ENCODE measurements around the gene MTOR.
"Not testable (repeated sequence)": the region's sequence is repeated elsewhere in the genome, so short reads cannot be mapped to it uniquely, and the experiment has no call there.

MTOR gene

DNA sequence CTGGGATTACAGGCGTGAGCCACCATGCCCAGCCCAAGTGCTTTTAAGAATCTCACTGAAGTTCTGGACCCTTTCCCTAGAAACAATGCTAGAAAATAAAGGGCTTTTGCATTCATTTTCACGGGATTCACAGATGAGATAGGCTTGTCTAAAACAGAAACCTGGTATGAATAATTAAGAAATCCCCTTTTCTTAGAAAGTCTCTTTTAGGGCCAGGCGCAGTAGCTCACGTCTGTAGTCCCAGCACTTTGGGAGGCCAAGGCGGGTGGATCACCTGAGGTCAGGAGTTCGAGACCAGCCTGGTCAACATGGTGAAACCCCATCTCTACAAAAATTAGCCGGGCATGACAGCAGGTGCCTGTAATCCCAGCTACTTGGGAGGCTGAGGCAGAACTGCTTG is 189.0 kb downstream of the MTOR start:
- not testable (repeated sequence) for H3K4me3 ChIP-seq (ENCODE audit: low read depth, low read length); H4K12ac ChIP-seq (ENCODE audit: low read depth, low read length); H2BK5ac ChIP-seq (ENCODE audit: low read depth, low read length, poor library complexity); H3K27ac ChIP-seq (ENCODE audit: low read depth, low read length); H3K27me3 ChIP-seq (ENCODE audit: insufficient read depth, low read length); H3K14ac ChIP-seq (ENCODE audit: low read length); H4K8ac ChIP-seq (ENCODE audit: low read depth, low read length); H3K4me1 ChIP-seq (ENCODE audit: control insufficient read depth in 1 of 2, insufficient read depth in 2 of 2, low read length in 2 of 2); H2AFZ ChIP-seq (ENCODE audit: insufficient read depth, low read length, poor library complexity); H3K23ac ChIP-seq (ENCODE audit: low read length); H3K18ac ChIP-seq (ENCODE audit: low read length); H3K79me2 ChIP-seq (ENCODE audit: control insufficient read depth, insufficient read depth, low read length, poor library complexity); H2AK5ac ChIP-seq (ENCODE audit: low read length); H3K9ac ChIP-seq (ENCODE audit: low read length); H3K4me2 ChIP-seq (ENCODE audit: low read length); H3K9me3 ChIP-seq (ENCODE audit: insufficient read depth, low read depth, low read length); H2BK120ac ChIP-seq (ENCODE audit: insufficient read depth, low read length, poor library complexity); H3K4ac ChIP-seq (ENCODE audit: low read depth, low read length); DNase-seq; H3K79me1 ChIP-seq (ENCODE audit: low read length); H2BK12ac ChIP-seq (ENCODE audit: low read length); H4K91ac ChIP-seq (ENCODE audit: low read depth, low read length)
- no CpG with 5 or more reads among the region's 7 CpGs for WGBS (ENCODE audit: extremely low coverage, insufficient coverage, insufficient read length)
- peaks cover 77 to 86% of the 10 kb centered on the region in 2 experiments for H3K36me3 ChIP-seq (ENCODE audit: control insufficient read depth in 1 of 2, insufficient read depth in 2 of 2, low read length in 2 of 2)

- H4K91ac ChIP-seq (ENCODE audit: low read depth, low read length) = no peak overlapping the region
- no peak overlapping the region for H4K12ac ChIP-seq (ENCODE audit: low read depth, low read length)
- H2AK5ac ChIP-seq (ENCODE audit: low read length) = no peak overlapping the region
- H3K27ac ChIP-seq (ENCODE audit: low read depth, low read length) = no peak overlapping the region
- H3K18ac ChIP-seq (ENCODE audit: low read length) = no peak overlapping the region
- no CpG with 5 or more reads among the region's 13 CpGs for WGBS (ENCODE audit: extremely low coverage, insufficient coverage, insufficient read length)
- H3K36me3 ChIP-seq (ENCODE audit: control insufficient read depth in 1 of 2, insufficient read depth in 2 of 2, low read length in 2 of 2) = peaks cover 81 to 90% of the 10 kb centered on the region in 2 experiments
- DNase-seq = no peak
- H3K4me3 ChIP-seq (ENCODE audit: low read depth, low read length) = no peak overlapping the region
- no peaks in the 10 kb centered on the region for H3K4me1 ChIP-seq (ENCODE audit: control insufficient read depth in 1 of 2, insufficient read depth in 2 of 2, low read length in 2 of 2)
- H3K27me3 ChIP-seq (ENCODE audit: insufficient read depth, low read length) = no peaks in the 10 kb centered on the region
- H2BK5ac ChIP-seq (ENCODE audit: low read depth, low read length, poor library complexity) = no peak overlapping the region
- no peak overlapping the region for H3K23ac ChIP-seq (ENCODE audit: low read length)
- no peak overlapping the region for H3K14ac ChIP-seq (ENCODE audit: low read length)
- H3K9ac ChIP-seq (ENCODE audit: low read length) = no peak overlapping the region
- H4K8ac ChIP-seq (ENCODE audit: low read depth, low read length) = no peak overlapping the region
- no peak overlapping the region for H2AFZ ChIP-seq (ENCODE audit: insufficient read depth, low read length, poor library complexity)
- H3K4ac ChIP-seq (ENCODE audit: low read depth, low read length) = no peak overlapping the region
- no peak overlapping the region for H3K4me2 ChIP-seq (ENCODE audit: low read length)
- no peak overlapping the region for H2BK12ac ChIP-seq (ENCODE audit: low read length)
- H3K79me1 ChIP-seq (ENCODE audit: low read length) = no peaks in the 10 kb centered on the region
- H3K9me3 ChIP-seq (ENCODE audit: insufficient read depth, low read depth, low read length) = no peaks in the 10 kb centered on the region
- no peak overlapping the region for H2BK120ac ChIP-seq (ENCODE audit: insufficient read depth, low read length, poor library complexity)
- H3K79me2 ChIP-seq (ENCODE audit: control insufficient read depth, insufficient read depth, low read length, poor library complexity) = no peaks in the 10 kb centered on the region
These were observed 190.0 kb downstream of the MTOR start for GRCh38 chr1:11072216-11072917.

DNA sequence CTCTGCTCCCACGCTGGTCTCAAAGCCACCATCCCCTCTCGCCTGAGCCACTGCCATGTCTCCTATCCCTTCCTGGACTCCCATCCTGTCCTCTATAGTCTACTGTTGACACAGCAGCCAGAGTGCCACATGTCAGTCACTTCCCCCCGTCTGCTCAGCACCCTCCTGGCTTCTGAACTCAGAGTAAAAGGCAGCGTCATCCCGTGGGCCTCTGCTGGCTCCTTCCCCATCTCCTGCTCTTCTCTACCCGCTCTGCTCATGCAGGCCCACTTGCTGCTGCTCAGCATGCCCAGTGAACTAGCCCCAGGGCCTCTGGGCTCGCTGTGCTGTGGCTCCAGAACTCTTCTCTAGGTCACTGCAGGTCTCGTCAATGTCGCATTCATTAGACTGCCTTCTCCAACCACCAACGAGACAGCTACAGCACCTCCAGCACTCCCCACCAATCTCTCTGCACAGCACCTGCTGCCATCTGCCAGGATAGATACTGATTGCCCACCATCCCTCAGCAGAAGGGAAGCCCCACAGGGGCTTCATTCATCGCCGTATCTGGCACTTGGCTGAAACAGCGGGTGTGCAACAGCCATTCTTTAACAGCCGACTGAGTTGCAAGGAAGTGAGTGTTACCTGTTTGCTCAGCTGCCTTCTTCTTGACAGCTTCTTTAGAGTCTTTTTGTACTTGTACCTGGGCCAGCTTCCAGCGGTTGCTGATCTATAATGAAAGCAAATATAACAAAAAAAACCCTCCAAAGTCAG is 190.7 kb downstream of the MTOR start:
- Histone ChIP-seq H3K18ac (ENCODE audit: low read length) (no peak overlapping the region), H2BK5ac (ENCODE audit: low read depth, low read length, poor library complexity) (no peak overlapping the region), H3K23ac (ENCODE audit: low read length) (no peak overlapping the region), H3K27ac (ENCODE audit: low read depth, low read length) (no peak overlapping the region), H3K4me1 (ENCODE audit: control insufficient read depth in 1 of 2, insufficient read depth in 2 of 2, low read length in 2 of 2) (no peaks in the 10 kb centered on the region), H3K9ac (ENCODE audit: low read length) (no peak overlapping the region), H3K9me3 (ENCODE audit: insufficient read depth, low read depth, low read length) (no peaks in the 10 kb centered on the region), H2BK120ac (ENCODE audit: insufficient read depth, low read length, poor library complexity) (no peak overlapping the region), H3K36me3 (ENCODE audit: control insufficient read depth in 1 of 2, insufficient read depth in 2 of 2, low read length in 2 of 2) (peaks cover 76 to 85% of the 10 kb centered on the region in 2 experiments), H3K4ac (ENCODE audit: low read depth, low read length) (no peak overlapping the region), H4K12ac (ENCODE audit: low read depth, low read length) (no peak overlapping the region), H3K4me3 (ENCODE audit: low read depth, low read length) (no peak overlapping the region), H3K79me1 (ENCODE audit: low read length) (no peaks in the 10 kb centered on the region), H3K27me3 (ENCODE audit: insufficient read depth, low read length) (no peaks in the 10 kb centered on the region), H2BK12ac (ENCODE audit: low read length) (no peak overlapping the region), H3K14ac (ENCODE audit: low read length) (no peak overlapping the region), H2AFZ (ENCODE audit: insufficient read depth, low read length, poor library complexity) (no peak overlapping the region), H3K79me2 (ENCODE audit: control insufficient read depth, insufficient read depth, low read length, poor library complexity) (no peaks in the 10 kb centered on the region), H3K4me2 (ENCODE audit: low read length) (no peak overlapping the region), H4K8ac (ENCODE audit: low read depth, low read length) (no peak overlapping the region), H4K91ac (ENCODE audit: low read depth, low read length) (no peak overlapping the region), H2AK5ac (ENCODE audit: low read length) (no peak overlapping the region)
- no CpG with 5 or more reads among the region's 15 CpGs for WGBS (ENCODE audit: extremely low coverage, insufficient coverage, insufficient read length)
- DNase-seq = no peak

DNA sequence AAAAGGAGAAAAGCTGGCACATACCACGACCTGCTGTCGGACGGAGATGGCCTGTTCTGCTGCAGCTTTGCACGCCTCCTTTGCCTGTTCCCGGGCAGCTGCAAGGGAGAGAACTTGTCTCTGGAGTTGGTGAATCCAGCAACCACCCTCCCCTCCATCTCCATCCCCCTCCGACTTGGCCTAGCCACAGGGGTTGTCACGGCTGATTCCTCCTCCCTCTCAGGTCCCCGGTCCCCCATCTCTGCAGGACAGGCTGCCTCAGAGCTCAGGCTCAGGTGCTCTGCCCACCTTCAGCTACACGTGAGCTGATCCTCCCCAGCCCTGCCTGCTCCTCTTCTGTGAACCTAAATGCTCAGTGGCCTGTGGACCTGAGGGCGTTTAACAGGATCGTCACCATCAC is 191.5 kb downstream of the MTOR start:
- Histone ChIP-seq H3K18ac (ENCODE audit: low read length) (no peak overlapping the region), H3K4ac (ENCODE audit: low read depth, low read length) (no peak overlapping the region), H2AFZ (ENCODE audit: insufficient read depth, low read length, poor library complexity) (no peak overlapping the region), H4K91ac (ENCODE audit: low read depth, low read length) (no peak overlapping the region), H2AK5ac (ENCODE audit: low read length) (no peak overlapping the region), H4K12ac (ENCODE audit: low read depth, low read length) (no peak overlapping the region), H3K23ac (ENCODE audit: low read length) (no peak overlapping the region), H3K4me2 (ENCODE audit: low read length) (no peak overlapping the region), H2BK12ac (ENCODE audit: low read length) (no peak overlapping the region), H3K79me2 (ENCODE audit: control insufficient read depth, insufficient read depth, low read length, poor library complexity) (no peaks in the 10 kb centered on the region), H3K4me3 (ENCODE audit: low read depth, low read length) (no peak overlapping the region), H2BK5ac (ENCODE audit: low read depth, low read length, poor library complexity) (no peak overlapping the region), H3K79me1 (ENCODE audit: low read length) (no peaks in the 10 kb centered on the region), H3K27me3 (ENCODE audit: insufficient read depth, low read length) (no peaks in the 10 kb centered on the region), H3K27ac (ENCODE audit: low read depth, low read length) (no peak overlapping the region), H3K36me3 (ENCODE audit: control insufficient read depth in 1 of 2, insufficient read depth in 2 of 2, low read length in 2 of 2) (peaks cover 75 to 85% of the 10 kb centered on the region in 2 experiments), H3K9me3 (ENCODE audit: insufficient read depth, low read depth, low read length) (no peaks in the 10 kb centered on the region), H3K4me1 (ENCODE audit: control insufficient read depth in 1 of 2, insufficient read depth in 2 of 2, low read length in 2 of 2) (no peaks in the 10 kb centered on the region), H2BK120ac (ENCODE audit: insufficient read depth, low read length, poor library complexity) (no peak overlapping the region), H4K8ac (ENCODE audit: low read depth, low read length) (no peak overlapping the region), H3K14ac (ENCODE audit: low read length) (no peak overlapping the region), H3K9ac (ENCODE audit: low read length) (no peak overlapping the region)
- DNase-seq = no peak
- no CpG with 5 or more reads among the region's 11 CpGs for WGBS (ENCODE audit: extremely low coverage, insufficient coverage, insufficient read length)

Data from trophoblast cell (in vitro differentiated cells and primary cell).